Ovary (tissue), 9 donors: Measurements from ENCODE around the gene MMAB. TPM values are rescaled to one million over a fixed set of nuclear protein-coding genes. Genes with fewer than 3 reads are reported as not detected.

ENCODE experiments used
- DNase-seq, 5 donors: peaks; one replicate each; pipeline ENCODE4 v3.0.0-alpha.2; 2019 to 2020
- H3K27ac ChIP-seq, 2 donors: fragments of 200-600 bp; one replicate each; pipeline versions ENCODE4 v1.5.1 to v1.8.0; 2019 to 2022
- H3K27me3 ChIP-seq: fragments of 200-600 bp; one replicate; pipeline ENCODE4 v1.8.0; 2022
- H3K36me3 ChIP-seq: fragments of 200-600 bp; sonication (generic); one replicate; pipeline ENCODE4 v1.5.1; 2019
- H3K4me1 ChIP-seq: one replicate; pipeline ENCODE4 v1.8.1; 2013; ENCODE audit warnings: mild to moderate bottlenecking, moderate library complexity; ENCODE audit not compliant: insufficient read depth
- H3K4me3 ChIP-seq: fragments of 200-600 bp; sonication (generic); one replicate; pipeline ENCODE4 v1.5.1; 2017
- H3K9me3 ChIP-seq, 2 donors: fragments of 200-600 bp in 1 of 2; sonication (generic) in 1 of 2; one replicate each; pipeline versions ENCODE4 v1.5.1 to v1.8.1; 2013 to 2019; ENCODE audit warnings: mild to moderate bottlenecking in 1 of 2, moderate library complexity in 1 of 2
- EP300 ChIP-seq: sonication (generic); formaldehyde crosslinking; IDR thresholded peaks from one replicate; pipeline ENCODE4 v1.6.1; 2017; ENCODE audit warnings: antibody characterized with exemption
- POLR2A ChIP-seq: fragments of 450-650 bp; IDR thresholded peaks from one replicate; pipeline ENCODE4 v1.6.1; 2017; ENCODE audit warnings: antibody characterized with exemption, mild to moderate bottlenecking, moderate library complexity
- WGBS, 3 donors: extraction: QIAGEN DNeasy Blood & Tissue Kit in 1 of 3; methylation state at CpG; one replicate each; pipeline versions ENCODE4 v1.1.5 to v1.1.7; 2013 to 2017; 5-methylcytosine and 5-hydroxymethylcytosine counted together
- intact Hi-C, 4 donors: fragments of 100-400 bp; cut with DNase I; formaldehyde crosslinking; loops; one replicate each; pipeline versions ENCODE4 v1.11.0 to v1.15.1; 2022 to 2023
- polyA plus RNA-seq, 2 donors: library from polyadenylated mRNA; stranded (reverse); fragments of 200-250 nt in 1 of 2; fragments of 350-450 nt in 1 of 2; fragmentation: Illumina TruSeq in 1 of 2; extraction: RNeasy Lipid Tissue Mini Kit (QIAGEN cat#74804) in 1 of 2; gene quantifications; one replicate each; pipeline ENCODE4 v1.2.3, GENCODE V29; 2013 to 2014
- total RNA-seq, 7 donors: library from RNA; depleted of rRNA in 2 of 7; stranded (reverse); fragments of >200 nt in 2 of 7; fragmentation: NEBNext Ultra II Directional in 3 of 7; extraction: Animal tissue kit (Norgen Biotek cat#: 25700) in 3 of 7; gene quantifications; one replicate each; pipeline versions ENCODE4 v1.1.0 to v1.2.4, GENCODE V29; 2016 to 2023
- TF ChIP-seq, protein P1 (sequence below), 3 donors: fragments of 450-650 bp in 2 of 3; fragments of 200-600 bp in 1 of 3; IDR thresholded peaks; one replicate each; pipeline versions ENCODE4 v1.5.1 to v1.8.0; 2016 to 2022; ENCODE audit warnings: antibody characterized with exemption in 3 of 3, mild to moderate bottlenecking in 1 of 3
- donor health status: DM: no; HTN: no; CAD: no; lungs with moderate emphysema.
- donor health status: DM: no; HTN: no; CAD: no.
- donor health status: Bipolar disorder and iron deficiency.
- donor health status: DM: yes; HTN: yes; CAD: no.
- donor health status: DM: no; HTN: no; CAD: no.
- donor health status: DM: yes; HTN: yes; CAD: no.

The MMAB gene
- total and polyA plus RNA-seq, 9 donors: 20.2 to 94.9 (median 33.2) TPM

- Histone ChIP-seq H3K9me3 (no peaks in the 10 kb centered on the region), H3K4me1 (no peaks in the 10 kb centered on the region), H3K27me3 (no peaks in the 10 kb centered on the region), H3K36me3 (no peaks in the 10 kb centered on the region), H3K4me3 (no peak overlapping the region), H3K27ac (no peak overlapping the region)
- TF ChIP-seq EP300 (no peak), POLR2A (no peak)
- TF ChIP-seq, protein P1, sequence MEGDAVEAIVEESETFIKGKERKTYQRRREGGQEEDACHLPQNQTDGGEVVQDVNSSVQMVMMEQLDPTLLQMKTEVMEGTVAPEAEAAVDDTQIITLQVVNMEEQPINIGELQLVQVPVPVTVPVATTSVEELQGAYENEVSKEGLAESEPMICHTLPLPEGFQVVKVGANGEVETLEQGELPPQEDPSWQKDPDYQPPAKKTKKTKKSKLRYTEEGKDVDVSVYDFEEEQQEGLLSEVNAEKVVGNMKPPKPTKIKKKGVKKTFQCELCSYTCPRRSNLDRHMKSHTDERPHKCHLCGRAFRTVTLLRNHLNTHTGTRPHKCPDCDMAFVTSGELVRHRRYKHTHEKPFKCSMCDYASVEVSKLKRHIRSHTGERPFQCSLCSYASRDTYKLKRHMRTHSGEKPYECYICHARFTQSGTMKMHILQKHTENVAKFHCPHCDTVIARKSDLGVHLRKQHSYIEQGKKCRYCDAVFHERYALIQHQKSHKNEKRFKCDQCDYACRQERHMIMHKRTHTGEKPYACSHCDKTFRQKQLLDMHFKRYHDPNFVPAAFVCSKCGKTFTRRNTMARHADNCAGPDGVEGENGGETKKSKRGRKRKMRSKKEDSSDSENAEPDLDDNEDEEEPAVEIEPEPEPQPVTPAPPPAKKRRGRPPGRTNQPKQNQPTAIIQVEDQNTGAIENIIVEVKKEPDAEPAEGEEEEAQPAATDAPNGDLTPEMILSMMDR (IDR thresholded peaks at IDR 0.05): no peak
- intact Hi-C loops: no loop called here
- DNase-seq: no peak
- WGBS, 3 donors: 86 to 89% (median 88%) methylated on average over 8 of the region's 8 CpGs
Measured at GRCh38 chr12:109533487-109533740, 39.9 kb downstream of the MMAB start.

GRCh38 chr12:109532721-109533486 is 40.4 kb downstream of the MMAB start:
- Histone ChIP-seq H3K27ac (no peak overlapping the region), H3K36me3 (no peaks in the 10 kb centered on the region), H3K4me1 (no peaks in the 10 kb centered on the region), H3K9me3 (no peaks in the 10 kb centered on the region), H3K4me3 (no peak overlapping the region), H3K27me3 (no peaks in the 10 kb centered on the region)
- no peak for DNase-seq
- TF ChIP-seq POLR2A (no peak), EP300 (no peak)
- TF ChIP-seq, protein P1 (IDR thresholded peaks at IDR 0.05): no peak
- WGBS, 3 donors: 87 to 89% (median 88%) methylated on average over 24 of the region's 24 CpGs
- intact Hi-C loops: no loop called here

DNA sequence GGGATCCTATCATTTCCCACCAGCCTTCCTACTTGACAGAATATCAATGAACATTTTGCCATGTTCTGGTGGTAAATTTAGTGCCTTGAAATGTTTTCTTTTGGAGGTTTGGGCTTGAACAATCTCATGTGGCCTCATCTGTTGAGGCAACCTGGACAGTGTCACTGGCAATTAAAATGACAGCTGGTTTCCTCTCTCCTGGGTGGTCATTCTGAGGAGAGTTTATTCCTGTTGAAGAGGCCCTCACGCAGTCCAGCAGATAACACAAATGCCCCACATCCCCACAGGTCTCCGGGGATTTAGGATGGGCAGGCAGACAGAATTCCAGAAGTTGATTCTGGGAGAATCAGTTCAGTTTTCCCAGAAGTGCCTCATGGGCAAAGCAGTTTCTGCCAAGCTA is 41.9 kb downstream of the MMAB start:
- Histone ChIP-seq H3K4me1 (no peaks in the 10 kb centered on the region), H3K27me3 (no peaks in the 10 kb centered on the region), H3K9me3 (no peaks in the 10 kb centered on the region), H3K27ac (no peak overlapping the region), H3K4me3 (no peak overlapping the region), H3K36me3 (no peaks in the 10 kb centered on the region)
- WGBS, 3 donors: 31 to 47% (median 41%) methylated on average over 2 of the region's 2 CpGs
- TF ChIP-seq, protein P1 (IDR thresholded peaks at IDR 0.05): no peak
- TF ChIP-seq POLR2A (no peak), EP300 (no peak)
- intact Hi-C loops: no loop called here
- DNase-seq: no peak

GRCh38 chr12:109529691-109530640 is 43.3 kb downstream of the MMAB start:
- 67 to 76% (median 70%) methylated on average over 19 of the region's 19 CpGs for WGBS, 3 donors
- TF ChIP-seq POLR2A (no peak), EP300 (no peak)
- TF ChIP-seq, protein P1 (IDR thresholded peaks at IDR 0.05): no peak
- Histone ChIP-seq H3K4me1 (no peaks in the 10 kb centered on the region), H3K27me3 (no peaks in the 10 kb centered on the region), H3K36me3 (no peaks in the 10 kb centered on the region), H3K27ac (no peak overlapping the region), H3K4me3 (no peak overlapping the region), H3K9me3 (no peaks in the 10 kb centered on the region)
- intact Hi-C loops: loop anchor here in 2 of 4 donors (10.0 kb wide), 1 partner anchor 245 kb away; no protein-coding TSS in a partner anchor
- DNase-seq: no peak
